HFF-Myc (cell line): ENCODE results near the gene IGIP.

ENCODE experiments used
- DNase-seq: peaks from one replicate; pipeline ENCODE4 v3.0.0-alpha.2; 2011; ENCODE audit warnings: low read depth; ENCODE audit errors: extremely low read depth
- H3K4me3 ChIP-seq: replicated peaks from 2 replicates; pipeline ENCODE4 v1.5.1; 2011; ENCODE audit warnings: low read depth, mild to moderate bottlenecking, control low read depth, low read length
- TF ChIP-seq, protein P1 (sequence below): IDR thresholded peaks from 2 replicates; pipeline ENCODE4 v1.5.1; 2012; ENCODE audit warnings: mild to moderate bottlenecking, low read depth, low read length, control low read depth; ENCODE audit errors: missing control alignments

The IGIP gene

DNA sequence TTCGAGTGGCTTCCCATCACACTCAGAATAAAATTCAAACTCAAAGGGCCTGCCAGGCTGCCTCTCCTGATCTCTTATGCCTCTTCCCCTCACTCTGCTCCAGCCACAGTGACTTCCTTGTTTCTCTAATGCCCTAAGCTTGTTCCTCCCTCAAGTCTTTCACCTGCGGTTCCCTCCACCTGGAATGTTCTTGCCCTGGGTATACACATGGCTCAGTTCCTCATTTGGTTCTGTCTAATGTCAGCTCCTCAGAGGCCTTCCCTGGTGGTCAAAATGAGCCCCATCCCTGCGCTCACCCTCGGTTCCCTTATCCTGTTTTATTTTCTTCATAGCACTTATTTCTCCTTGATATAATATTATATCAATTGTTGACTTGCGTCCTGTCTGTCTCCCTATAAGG is 36.5 kb downstream of the IGIP start:
- TF ChIP-seq, protein P1, sequence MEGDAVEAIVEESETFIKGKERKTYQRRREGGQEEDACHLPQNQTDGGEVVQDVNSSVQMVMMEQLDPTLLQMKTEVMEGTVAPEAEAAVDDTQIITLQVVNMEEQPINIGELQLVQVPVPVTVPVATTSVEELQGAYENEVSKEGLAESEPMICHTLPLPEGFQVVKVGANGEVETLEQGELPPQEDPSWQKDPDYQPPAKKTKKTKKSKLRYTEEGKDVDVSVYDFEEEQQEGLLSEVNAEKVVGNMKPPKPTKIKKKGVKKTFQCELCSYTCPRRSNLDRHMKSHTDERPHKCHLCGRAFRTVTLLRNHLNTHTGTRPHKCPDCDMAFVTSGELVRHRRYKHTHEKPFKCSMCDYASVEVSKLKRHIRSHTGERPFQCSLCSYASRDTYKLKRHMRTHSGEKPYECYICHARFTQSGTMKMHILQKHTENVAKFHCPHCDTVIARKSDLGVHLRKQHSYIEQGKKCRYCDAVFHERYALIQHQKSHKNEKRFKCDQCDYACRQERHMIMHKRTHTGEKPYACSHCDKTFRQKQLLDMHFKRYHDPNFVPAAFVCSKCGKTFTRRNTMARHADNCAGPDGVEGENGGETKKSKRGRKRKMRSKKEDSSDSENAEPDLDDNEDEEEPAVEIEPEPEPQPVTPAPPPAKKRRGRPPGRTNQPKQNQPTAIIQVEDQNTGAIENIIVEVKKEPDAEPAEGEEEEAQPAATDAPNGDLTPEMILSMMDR: no peak
- DNase-seq: no peak
- H3K4me3 ChIP-seq: no peak overlapping the region

DNA sequence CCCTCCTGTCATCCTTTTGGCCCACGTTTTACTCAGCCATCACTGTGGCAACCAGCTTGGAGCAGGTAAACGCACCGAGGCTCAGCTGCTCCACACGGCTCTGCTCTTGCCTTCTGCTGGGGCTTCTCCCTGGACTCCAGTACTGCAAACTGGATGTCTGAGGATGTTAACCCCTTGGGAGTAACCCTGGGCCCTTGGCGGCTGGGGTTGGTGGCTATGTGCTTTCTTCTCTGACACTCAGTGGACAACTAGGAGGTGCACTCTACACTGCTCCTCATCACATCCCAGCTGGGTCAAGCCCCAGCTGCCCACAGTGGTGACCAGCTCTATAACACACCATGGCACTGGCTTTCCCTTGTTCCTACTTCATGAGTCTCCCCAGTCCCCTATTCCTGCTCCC is 37.0 kb downstream of the IGIP start:
- TF ChIP-seq, protein P1: no peak
- no peak overlapping the region for H3K4me3 ChIP-seq
- no peak for DNase-seq

DNA sequence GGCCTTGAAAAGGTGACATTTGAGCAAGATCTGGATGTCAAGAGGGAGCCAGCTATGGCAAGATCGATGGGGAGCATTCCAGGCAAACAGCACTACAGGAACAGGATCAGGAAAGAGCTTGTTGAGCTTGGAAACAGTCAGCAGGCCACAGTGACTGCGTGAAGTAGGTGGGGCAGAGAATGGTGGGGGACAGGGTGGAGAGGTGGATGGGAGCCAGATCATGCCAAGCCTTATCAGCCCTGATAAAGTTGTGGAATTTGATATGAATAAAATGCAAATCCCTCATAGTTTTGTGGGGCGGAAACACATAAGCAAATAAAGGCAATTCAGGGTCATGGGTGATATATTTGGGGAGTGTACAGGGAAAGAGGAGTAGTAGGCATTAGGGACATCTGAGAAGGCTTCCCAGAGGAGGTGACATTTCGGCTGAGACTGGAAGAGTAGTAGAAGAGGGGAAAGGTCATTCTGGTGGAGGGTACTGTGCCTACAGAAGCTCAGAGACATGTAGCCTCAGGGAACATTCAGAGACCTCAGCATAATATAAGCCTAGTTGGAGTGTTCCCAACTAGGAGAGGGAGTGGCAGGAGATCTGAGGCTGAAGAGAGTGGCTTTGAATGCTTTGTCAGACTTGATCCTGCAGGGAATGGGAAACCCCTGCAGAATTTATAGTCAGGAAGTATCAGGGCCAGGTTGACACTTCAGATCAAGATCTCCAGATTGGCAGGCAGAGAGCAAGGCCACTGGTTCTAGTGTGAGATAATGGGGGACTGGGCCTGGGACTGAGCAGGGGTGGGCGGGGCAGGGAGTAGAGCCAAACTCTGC is 39.6 kb downstream of the IGIP start:
- no peak for DNase-seq
- TF ChIP-seq, protein P1: no peak
- H3K4me3 ChIP-seq: no peak overlapping the region

DNA sequence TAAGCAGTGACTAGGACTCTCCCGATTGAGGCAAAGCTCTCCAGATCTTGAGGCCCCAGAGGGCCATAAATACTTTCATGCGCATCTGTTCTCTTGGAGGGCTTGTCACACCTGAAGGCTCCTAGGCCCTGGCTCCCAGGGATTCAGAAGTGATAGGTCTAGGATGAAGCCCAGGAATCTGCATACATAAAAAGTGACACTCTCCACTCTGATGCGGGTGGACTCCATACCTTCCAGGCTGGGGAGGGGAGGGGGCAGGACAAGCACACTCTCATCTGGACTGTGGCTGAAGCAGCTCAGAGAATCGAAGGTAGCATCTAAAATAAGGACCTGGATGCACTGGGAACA is 40.2 kb downstream of the IGIP start:
- no peak for DNase-seq
- no peak overlapping the region for H3K4me3 ChIP-seq
- TF ChIP-seq, protein P1: no peak

DNA sequence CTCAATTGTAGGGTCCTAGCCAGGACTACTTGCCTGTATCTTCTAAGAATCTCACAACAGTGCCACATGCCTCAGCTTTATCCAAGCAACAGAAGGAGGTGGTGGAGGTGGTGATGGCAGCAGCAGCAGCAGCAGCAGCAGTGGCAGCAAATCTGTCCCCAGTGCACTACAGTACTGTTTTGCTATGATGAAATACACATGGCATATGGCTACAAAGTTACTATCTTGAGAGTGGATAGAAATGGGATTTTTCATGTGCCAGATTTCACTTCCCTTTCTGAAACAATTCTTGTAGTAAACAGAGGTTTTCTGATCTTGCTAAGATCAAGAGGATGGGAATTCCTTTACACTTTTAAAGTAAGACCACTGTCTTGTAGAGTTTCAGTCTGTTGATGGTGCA is 41.2 kb downstream of the IGIP start:
- H3K4me3 ChIP-seq: no peak overlapping the region
- TF ChIP-seq, protein P1: no peak
- DNase-seq: no peak

DNA sequence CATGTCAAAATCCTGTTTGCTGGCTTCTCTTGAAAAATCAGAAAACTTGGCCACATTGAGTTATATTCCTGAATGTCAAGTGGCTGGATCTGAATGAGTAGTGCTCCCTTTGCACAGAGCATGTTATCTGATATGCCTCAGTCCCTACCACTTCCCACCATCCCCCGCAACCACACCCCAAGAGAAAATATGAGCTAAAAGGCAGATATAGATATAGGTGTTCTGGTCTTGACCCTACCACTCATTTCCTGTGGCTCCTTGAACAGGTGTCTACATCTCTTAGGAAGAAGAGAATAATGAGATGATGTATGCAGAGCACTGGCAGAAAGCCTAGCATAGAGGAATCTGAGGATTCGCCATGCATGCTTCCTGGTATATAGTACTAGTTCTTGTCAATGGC is 42.6 kb downstream of the IGIP start:
- no peak for DNase-seq
- H3K4me3 ChIP-seq: no peak overlapping the region
- TF ChIP-seq, protein P1: no peak

DNA sequence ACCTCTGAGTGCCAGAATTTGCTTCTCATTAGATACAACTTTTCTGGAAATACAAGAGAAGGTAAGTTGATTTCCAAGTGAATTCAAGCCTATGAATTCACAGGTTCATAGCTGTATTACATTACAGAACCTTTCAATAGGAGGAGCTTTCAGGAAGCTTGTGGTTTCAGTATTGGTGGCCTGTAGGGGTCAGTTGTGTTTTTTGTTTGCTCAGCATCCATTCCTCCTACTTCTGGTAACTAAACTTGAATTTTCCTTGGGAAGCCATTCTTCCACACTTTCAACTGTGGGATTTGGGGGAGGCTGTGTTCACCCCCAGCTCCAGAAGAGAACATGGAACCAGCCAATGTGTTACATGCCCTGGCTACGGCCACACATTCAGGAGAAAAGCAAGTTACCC is 43.7 kb downstream of the IGIP start:
- no peak for DNase-seq
- TF ChIP-seq, protein P1: peak; percentile 6
- H3K4me3 ChIP-seq: no peak overlapping the region
